Ascending aorta (tissue), 2 donors: ENCODE measurements around the gene UBA1. TPM values are rescaled to one million over a fixed set of nuclear protein-coding genes. Genes with fewer than 3 reads are reported as not detected.

Experiments
- DNase-seq, 2 donors: peaks; one replicate each; pipeline ENCODE4 v3.0.0-alpha.2; 2019; ENCODE audit warnings: low spot score in 2 of 2
- H3K27ac ChIP-seq, 2 donors: fragments of 200-600 bp; sonication (generic); one replicate each; pipeline ENCODE4 v1.5.1; 2016 to 2017; ENCODE audit warnings: mild to moderate bottlenecking in 1 of 2
- H3K27me3 ChIP-seq: fragments of 200-600 bp; sonication (generic); one replicate; pipeline ENCODE4 v1.5.1; 2017
- H3K36me3 ChIP-seq, 2 donors: fragments of 200-600 bp; sonication (generic); one replicate each; pipeline ENCODE4 v1.5.1; 2016
- H3K4me1 ChIP-seq, 2 donors: fragments of 200-600 bp; sonication (generic); one replicate each; pipeline ENCODE4 v1.5.1; 2016 to 2017; ENCODE audit warnings: mild to moderate bottlenecking in 1 of 2
- H3K4me3 ChIP-seq, 2 donors: fragments of 200-600 bp; sonication (generic); one replicate each; pipeline ENCODE4 v1.5.1; 2016 to 2017; ENCODE audit warnings: mild to moderate bottlenecking in 1 of 2
- H3K9me3 ChIP-seq, 2 donors: fragments of 200-600 bp; sonication (generic); one replicate each; pipeline ENCODE4 v1.5.1; 2016
- CTCF ChIP-seq, 3 experiments: fragments of 200-600 bp in 2 of 3; fragments of 450-650 bp in 1 of 3; sonication (generic) in 2 of 3; IDR thresholded peaks; one replicate each; pipeline ENCODE4 v1.5.1; 2016 to 2019; ENCODE audit warnings: antibody characterized with exemption in 3 of 3, mild to moderate bottlenecking in 1 of 3, moderate library complexity in 1 of 3
- intact Hi-C: fragments of 100-400 bp; cut with DNase I; formaldehyde crosslinking; loops from one replicate; pipeline ENCODE4 v1.15.1; 2023
- total RNA-seq: library from RNA; depleted of rRNA; stranded (reverse); fragments of >200 nt; gene quantifications from one replicate; pipeline ENCODE4 v1.1.0, GENCODE V29; 2016

The UBA1 gene
- total RNA-seq, 1 donor from 2014 or later: 162 TPM

- H3K27ac ChIP-seq: peak overlapping the region; percentile 67 to 97
- no peak for TF ChIP-seq CTCF (IDR thresholded peaks at IDR 0.05)
- intact Hi-C loops: loop anchor here (1.0 to 5.0 kb wide), 2 partner anchors 24 to 145 kb away; partner anchors contain the start of gene UBA1
- peak overlapping the region; percentile 35 to 92 for H3K4me3 ChIP-seq
- no peaks in the 10 kb centered on the region for H3K9me3 ChIP-seq
- no peak for DNase-seq
- peaks cover 3 to 14% of the 10 kb centered on the region in 2 donors for H3K4me1 ChIP-seq
- H3K27me3 ChIP-seq: no peaks in the 10 kb centered on the region
- H3K36me3 ChIP-seq: peaks cover 36 to 37% of the 10 kb centered on the region in 2 donors
These were observed 23.7 kb downstream of the UBA1 start for GRCh38 chrX:47217121-47217851.

DNA sequence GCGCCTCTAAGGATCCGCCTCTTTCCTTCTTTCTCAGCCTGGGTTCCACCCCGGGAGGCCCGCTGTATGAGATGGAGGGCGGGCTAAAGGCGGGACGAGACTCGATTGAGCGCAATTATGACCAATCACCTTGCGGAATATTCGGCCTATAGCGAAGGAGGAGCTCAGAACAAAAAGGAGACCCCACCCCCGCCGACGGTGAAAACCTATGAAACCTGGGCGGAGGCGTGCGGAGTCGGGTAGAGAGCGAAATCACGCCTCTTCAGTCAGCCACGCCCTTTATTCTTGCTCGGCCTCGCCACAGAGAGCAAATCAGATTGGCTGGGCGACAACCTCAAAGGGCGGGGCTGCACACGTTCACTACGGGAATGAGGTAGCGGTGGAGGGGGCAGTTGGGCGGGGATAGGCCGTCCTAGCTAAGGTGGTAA lies 24.2 kb downstream of the UBA1 start:
- Histone ChIP-seq H3K27ac (peak overlapping the region; percentile 95 to 97), H3K9me3 (no peaks in the 10 kb centered on the region), H3K4me3 (peak overlapping the region; percentile 87 to 92), H3K36me3 (peaks cover 31% of the 10 kb centered on the region in 2 donors), H3K4me1 (peaks cover 3 to 14% of the 10 kb centered on the region in 2 donors), H3K27me3 (no peaks in the 10 kb centered on the region)
- intact Hi-C loops: loop anchor here (1.0 to 5.0 kb wide), 3 partner anchors 15 to 144 kb away; partner anchors contain the start of genes UBA1 and USP11
- DNase-seq: peak; percentile 98 to 100
- no peak for TF ChIP-seq CTCF (IDR thresholded peaks at IDR 0.05)

DNA sequence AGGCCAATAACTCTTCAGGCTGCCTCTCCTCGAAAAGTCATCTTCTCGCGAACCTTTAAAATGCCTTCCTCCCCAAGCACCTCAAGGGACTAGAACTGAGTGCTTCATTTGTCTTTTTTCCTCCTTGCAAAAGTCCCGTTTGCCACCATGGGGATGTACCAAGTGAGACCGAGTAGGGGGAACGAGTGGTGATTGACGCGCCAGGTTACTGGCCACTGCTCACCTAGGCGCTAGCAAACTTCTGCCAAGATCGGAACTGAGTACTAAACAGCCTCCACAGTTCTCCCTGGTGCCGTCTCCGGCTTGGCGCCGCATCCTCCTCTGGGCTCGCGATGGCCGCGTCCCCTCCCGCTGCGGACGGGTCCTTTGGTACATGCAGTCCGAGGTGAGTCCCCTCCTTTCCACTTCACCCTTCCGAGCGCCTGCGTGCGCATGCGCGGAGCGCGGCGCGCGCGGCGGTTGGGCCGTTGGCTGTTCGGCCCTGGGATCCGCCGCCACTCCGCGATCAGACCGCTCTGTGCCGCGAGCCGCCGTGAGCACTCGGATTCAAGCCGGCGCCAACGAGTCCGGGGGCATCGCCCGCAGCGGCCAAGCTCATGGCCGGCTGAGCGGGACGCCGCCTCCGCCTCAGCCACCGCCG lies 24.8 kb downstream of the UBA1 start, which contains the start of gene CDK16:
Gene CDK16, plus strand, starts transcription at position 402 of the 640 bp plus-strand sequence. CDS start 4,877 bp downstream, outside the sequence.
- H3K9me3 ChIP-seq: no peaks in the 10 kb centered on the region
- peak within 1 kb of the TSS; percentile 87 to 92 for H3K4me3 ChIP-seq
- peaks cover 3 to 14% of the 10 kb centered on the region in 2 donors for H3K4me1 ChIP-seq
- peak within 1 kb of the TSS; percentile 95 to 97 for H3K27ac ChIP-seq
- DNase-seq: peak; percentile 56 to 90
- no peak for TF ChIP-seq CTCF (IDR thresholded peaks at IDR 0.05)
- H3K27me3 ChIP-seq: no peaks in the 10 kb centered on the region
- peaks cover 27 to 31% of the 10 kb centered on the region in 2 donors for H3K36me3 ChIP-seq
- intact Hi-C loops: loop anchor here (1.0 to 5.0 kb wide), 2 partner anchors 15 to 144 kb away; partner anchors contain the start of gene USP11

DNA sequence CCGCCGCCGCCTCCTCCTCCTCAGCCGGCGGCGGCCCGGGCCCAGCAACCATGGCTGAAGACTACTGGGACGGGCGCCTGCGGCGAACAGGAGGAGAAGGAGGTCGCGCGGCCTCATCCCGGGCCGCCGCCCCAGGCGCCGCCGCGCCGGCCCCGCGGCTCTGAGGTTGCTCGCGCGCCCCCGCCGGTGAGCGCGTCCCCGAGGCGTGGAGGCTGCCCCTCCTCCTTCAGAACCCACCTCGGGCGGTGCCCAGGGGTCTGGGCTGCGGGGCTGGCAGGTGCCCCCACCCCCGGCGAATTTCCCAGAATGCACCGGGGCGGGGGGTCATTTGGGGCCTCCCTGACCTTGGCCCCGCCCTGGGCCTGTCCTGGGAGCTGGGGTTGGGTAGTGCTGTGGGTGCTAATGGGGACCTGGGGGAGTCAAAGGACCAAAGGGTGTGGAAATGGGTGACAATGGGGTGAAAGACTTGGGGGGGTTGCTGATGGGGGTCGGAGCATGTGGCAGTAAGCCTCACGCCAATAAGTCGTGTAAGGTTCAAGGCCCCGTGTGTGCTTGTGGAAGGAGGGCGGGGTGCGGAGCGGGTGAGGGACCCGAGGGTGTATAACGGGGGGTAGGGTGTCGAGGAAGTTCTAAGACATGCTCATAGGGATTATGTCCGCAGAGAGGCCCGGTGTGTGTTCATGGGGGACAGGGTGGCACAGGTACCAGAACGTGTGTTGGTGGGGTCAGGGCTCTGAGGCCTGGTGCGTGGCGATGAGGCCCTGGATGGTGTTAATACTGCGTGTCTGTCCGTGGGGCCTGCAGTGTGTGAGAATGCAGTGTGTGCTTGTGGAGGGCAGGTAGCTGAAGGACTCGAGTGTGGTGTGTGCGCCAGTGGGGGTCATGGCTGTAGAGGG lies 25.5 kb downstream of the UBA1 start:
- TF ChIP-seq CTCF (IDR thresholded peaks at IDR 0.05): no peak
- Histone ChIP-seq H3K4me3 (peak overlapping the region; percentile 87 to 92), H3K9me3 (no peaks in the 10 kb centered on the region), H3K36me3 (peaks cover 28 to 31% of the 10 kb centered on the region in 2 donors), H3K27me3 (no peaks in the 10 kb centered on the region), H3K4me1 (peaks cover 3 to 14% of the 10 kb centered on the region in 2 donors), H3K27ac (peak overlapping the region; percentile 95 to 97)
- peak in 1 of 2 donors; percentile 73 for DNase-seq
- intact Hi-C loops: loop anchor here (1.0 to 5.0 kb wide), 2 partner anchors 14 to 143 kb away; partner anchors contain the start of gene USP11

DNA sequence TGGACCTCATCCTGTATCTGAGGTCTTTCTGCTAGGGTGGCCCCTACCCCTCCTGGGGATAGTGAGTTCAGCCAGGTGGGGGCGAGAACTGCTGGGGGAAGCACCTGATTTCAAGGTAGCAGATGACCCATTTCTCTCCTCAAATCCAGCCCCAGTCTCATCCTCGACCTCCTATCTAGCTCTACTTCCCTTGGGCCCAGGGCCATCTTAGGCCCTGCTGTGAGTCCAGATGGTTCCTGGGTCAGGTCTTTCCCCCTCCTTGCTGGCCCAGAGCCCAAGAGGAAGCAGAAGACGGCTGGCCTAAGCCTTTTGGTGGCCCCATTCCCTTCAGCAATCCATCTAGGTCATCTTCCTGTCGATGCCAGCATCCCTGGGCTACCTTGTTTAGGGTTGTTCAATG lies 28.1 kb downstream of the UBA1 start:
- Histone ChIP-seq H3K36me3 (peaks cover 33 to 39% of the 10 kb centered on the region in 2 donors), H3K27ac (no peak overlapping the region), H3K4me3 (no peak overlapping the region), H3K9me3 (no peaks in the 10 kb centered on the region), H3K4me1 (peaks cover 3 to 12% of the 10 kb centered on the region in 2 donors), H3K27me3 (no peaks in the 10 kb centered on the region)
- no peak for DNase-seq
- intact Hi-C loops: no loop called here
- no peak for TF ChIP-seq CTCF (IDR thresholded peaks at IDR 0.05)
